ENCODE data around the gene COBLL1.

DNA sequence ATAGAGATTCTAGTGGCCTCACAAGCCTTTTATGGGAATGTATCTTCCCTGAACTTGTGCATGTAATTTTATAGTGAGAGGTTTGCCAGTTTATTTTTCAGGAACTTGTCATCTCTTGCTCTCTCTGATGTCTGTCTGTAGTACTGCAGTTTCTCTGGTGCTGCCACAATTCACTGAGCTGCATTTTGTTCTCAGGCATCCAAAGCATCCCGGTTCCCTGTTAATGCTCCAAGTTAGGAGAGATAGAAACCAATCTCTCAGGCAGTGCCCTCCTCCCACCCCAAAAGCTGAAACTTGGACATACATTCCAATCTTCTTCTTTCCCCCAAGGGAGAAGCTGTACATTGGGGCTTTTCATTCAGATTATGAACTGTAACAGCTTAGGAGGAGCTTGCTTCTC is 190.3 kb downstream of the COBLL1 start:
- TF ChIP-seq, protein P1, sequence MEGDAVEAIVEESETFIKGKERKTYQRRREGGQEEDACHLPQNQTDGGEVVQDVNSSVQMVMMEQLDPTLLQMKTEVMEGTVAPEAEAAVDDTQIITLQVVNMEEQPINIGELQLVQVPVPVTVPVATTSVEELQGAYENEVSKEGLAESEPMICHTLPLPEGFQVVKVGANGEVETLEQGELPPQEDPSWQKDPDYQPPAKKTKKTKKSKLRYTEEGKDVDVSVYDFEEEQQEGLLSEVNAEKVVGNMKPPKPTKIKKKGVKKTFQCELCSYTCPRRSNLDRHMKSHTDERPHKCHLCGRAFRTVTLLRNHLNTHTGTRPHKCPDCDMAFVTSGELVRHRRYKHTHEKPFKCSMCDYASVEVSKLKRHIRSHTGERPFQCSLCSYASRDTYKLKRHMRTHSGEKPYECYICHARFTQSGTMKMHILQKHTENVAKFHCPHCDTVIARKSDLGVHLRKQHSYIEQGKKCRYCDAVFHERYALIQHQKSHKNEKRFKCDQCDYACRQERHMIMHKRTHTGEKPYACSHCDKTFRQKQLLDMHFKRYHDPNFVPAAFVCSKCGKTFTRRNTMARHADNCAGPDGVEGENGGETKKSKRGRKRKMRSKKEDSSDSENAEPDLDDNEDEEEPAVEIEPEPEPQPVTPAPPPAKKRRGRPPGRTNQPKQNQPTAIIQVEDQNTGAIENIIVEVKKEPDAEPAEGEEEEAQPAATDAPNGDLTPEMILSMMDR (conservative IDR thresholded peaks at IDR 0.05), result no peak
- no peak for TF ChIP-seq ZFX (IDR thresholded peaks at IDR 0.05)

All from C4-2B (cell line).